HFFc6 (cell line): ENCODE results near the gene CCDC63. TPM values are rescaled to one million over a fixed set of nuclear protein-coding genes. Genes with fewer than 3 reads are reported as not detected.
"Not testable (repeated sequence)": the region's sequence is repeated elsewhere in the genome, so short reads cannot be mapped to it uniquely, and the experiment has no call there.

ENCODE experiments used
- DNase-seq: peaks from one replicate; pipeline ENCODE4 v3.0.0-alpha.2; 2018
- H3K27ac Mint-ChIP-seq: 2 replicates; pipeline ENCODE4 v1.8.0; 2020; ENCODE audit warnings: mild to moderate bottlenecking, mixed read lengths
- H3K27me3 Mint-ChIP-seq: 2 replicates; pipeline ENCODE4 v1.8.0; 2021; ENCODE audit warnings: mild to moderate bottlenecking, moderate library complexity, mixed read lengths; ENCODE audit not compliant: insufficient read depth
- H3K36me3 Mint-ChIP-seq: 2 replicates; pipeline ENCODE4 v1.8.0; 2021; ENCODE audit warnings: low read depth, mixed read lengths
- H3K4me1 Mint-ChIP-seq: 2 replicates; pipeline ENCODE4 v1.8.0; 2020; ENCODE audit warnings: low read depth, mixed read lengths
- H3K4me3 Mint-ChIP-seq: 2 replicates; pipeline ENCODE4 v1.8.0; 2020; ENCODE audit warnings: mild to moderate bottlenecking, moderate library complexity, mixed read lengths
- H3K9me3 Mint-ChIP-seq: 2 replicates; pipeline ENCODE4 v1.8.0; 2020; ENCODE audit warnings: mild to moderate bottlenecking, mixed read lengths
- CTCF ChIP-seq: fragments of 200-600 bp; sonication (generic); IDR thresholded peaks from 2 replicates; pipeline ENCODE4 v1.5.0; 2021; ENCODE audit warnings: antibody characterized with exemption, mild to moderate bottlenecking
- total RNA-seq, 6 experiments: library from RNA; stranded (reverse); fragmentation: NEBNext Ultra II Directional; extraction: Animal tissue kit (Norgen Biotek cat#: 25700); gene quantifications; 2 replicates in 1 of 6; 3 replicates in 5 of 6; pipeline ENCODE4 v1.2.3, GENCODE V29; 2021

The CCDC63 gene
- total RNA-seq, 6 experiments from 2014 or later = not detected

DNA sequence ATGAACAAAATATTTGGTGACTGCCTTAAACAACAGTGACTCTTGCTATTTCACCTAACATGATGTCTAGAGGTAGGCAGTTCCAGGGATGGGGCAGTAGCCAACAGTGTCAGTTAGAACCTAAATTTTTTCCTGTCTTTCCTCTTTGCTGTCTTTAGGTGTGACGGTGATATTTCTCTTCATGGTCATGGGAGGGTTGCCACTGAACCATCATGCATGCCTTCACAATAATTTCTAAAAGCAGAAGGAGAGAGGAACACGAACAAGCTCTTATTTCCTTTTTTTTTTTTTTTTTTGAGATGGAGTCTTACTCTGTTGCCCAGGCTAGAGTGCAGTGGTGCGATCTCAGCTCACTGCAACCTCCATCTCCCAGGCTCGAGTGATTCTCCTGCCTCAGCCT lies 2.4 kb downstream of the CCDC63 start:
- no peak overlapping the region for H3K4me3 Mint-ChIP-seq
- no peak overlapping the region for H3K27ac Mint-ChIP-seq
- H3K36me3 Mint-ChIP-seq = no peaks in the 10 kb centered on the region
- TF ChIP-seq CTCF = no peak
- DNase-seq = no peak
- H3K4me1 Mint-ChIP-seq = 0 out of 2 replicates have a peak, but pooled peaks cover 10% of the 10 kb centered on the region
- peaks cover 48% of the 10 kb centered on the region for H3K27me3 Mint-ChIP-seq
- H3K9me3 Mint-ChIP-seq = no peaks in the 10 kb centered on the region

DNA sequence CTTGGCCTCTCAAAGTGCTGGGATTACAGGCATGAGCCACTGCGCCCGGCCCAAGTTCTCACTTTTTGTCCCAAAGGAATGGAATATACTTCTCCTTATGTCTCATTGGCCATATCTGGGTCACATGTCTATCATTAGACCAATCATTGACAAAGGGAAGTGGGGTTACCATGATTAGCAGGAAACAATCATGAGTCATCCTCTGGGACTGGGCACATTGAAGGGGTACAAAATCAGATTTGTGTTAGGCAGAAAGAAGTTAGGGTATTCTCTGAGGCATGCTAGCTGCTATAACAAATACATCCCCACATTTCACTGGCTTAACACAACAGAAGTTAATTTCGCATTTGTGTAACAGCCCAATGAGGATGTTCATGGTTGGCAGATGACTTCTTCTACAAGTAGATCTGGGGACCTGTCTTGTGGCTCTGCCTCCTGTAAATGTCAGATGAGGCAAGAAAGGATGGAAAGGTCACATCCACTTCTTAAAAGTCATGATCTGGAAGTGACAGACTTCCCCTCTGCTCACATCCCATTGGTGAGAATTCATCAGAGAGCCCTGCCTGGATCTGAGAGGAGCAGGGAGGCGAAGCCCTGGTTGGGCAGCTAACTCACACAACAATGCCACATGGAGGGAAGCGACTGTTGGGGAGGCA lies 3.1 kb downstream of the CCDC63 start:
- Mint-ChIP-seq H3K36me3 (no peaks in the 10 kb centered on the region), H3K27ac (no peak overlapping the region), H3K27me3 (peaks cover 46% of the 10 kb centered on the region), H3K4me3 (no peak overlapping the region), H3K9me3 (no peaks in the 10 kb centered on the region), H3K4me1 (0 out of 2 replicates have a peak, but pooled peaks cover 6% of the 10 kb centered on the region)
- TF ChIP-seq CTCF = no peak
- DNase-seq = no peak

GRCh38 chr12:110850762-110851161 lies 4.0 kb downstream of the CCDC63 start:
- Mint-ChIP-seq H3K4me1 (no peaks in the 10 kb centered on the region), H3K27ac (no peak overlapping the region), H3K27me3 (peaks cover 38% of the 10 kb centered on the region), H3K36me3 (no peaks in the 10 kb centered on the region), H3K9me3 (no peaks in the 10 kb centered on the region), H3K4me3 (no peak overlapping the region)
- no peak for TF ChIP-seq CTCF
- DNase-seq = no peak

DNA sequence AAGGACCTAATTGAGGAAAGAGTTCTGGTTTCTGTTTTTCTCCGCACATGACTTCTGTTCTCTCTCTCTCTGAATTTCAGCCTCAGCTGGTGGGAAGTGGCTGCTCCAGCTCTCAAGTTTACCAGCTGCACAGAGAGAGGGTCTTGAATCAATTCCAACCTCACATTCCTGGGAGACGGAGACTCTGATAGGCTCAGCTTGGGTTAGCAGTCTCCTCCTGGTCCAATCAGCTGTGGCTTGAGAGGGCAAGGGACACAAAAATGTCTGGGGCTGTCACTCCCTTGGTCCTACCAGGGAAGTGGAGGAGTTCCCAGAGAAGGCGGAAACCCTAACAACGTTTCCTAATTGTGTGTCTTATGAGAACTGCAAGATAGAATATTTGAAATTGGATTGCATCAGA lies 7.0 kb downstream of the CCDC63 start:
- no peak for DNase-seq
- Mint-ChIP-seq H3K9me3 (no peaks in the 10 kb centered on the region), H3K27me3 (peaks cover 28% of the 10 kb centered on the region), H3K4me1 (no peaks in the 10 kb centered on the region), H3K4me3 (no peak overlapping the region; the same call in 1 of the 2 replicates), H3K36me3 (no peaks in the 10 kb centered on the region), H3K27ac (no peak overlapping the region)
- TF ChIP-seq CTCF = no peak

- H3K36me3 Mint-ChIP-seq = no peaks in the 10 kb centered on the region
- no peak overlapping the region for H3K27ac Mint-ChIP-seq
- no peaks in the 10 kb centered on the region for H3K4me1 Mint-ChIP-seq
- H3K27me3 Mint-ChIP-seq = peaks cover 21% of the 10 kb centered on the region
- no peak for TF ChIP-seq CTCF
- H3K4me3 Mint-ChIP-seq = no peak overlapping the region
- DNase-seq = no peak
- H3K9me3 Mint-ChIP-seq = no peaks in the 10 kb centered on the region
Observed at GRCh38 chr12:110856542-110856941, 9.8 kb downstream of the CCDC63 start.

- no peaks in the 10 kb centered on the region for H3K4me1 Mint-ChIP-seq
- DNase-seq = no peak
- H3K4me3 Mint-ChIP-seq = no peak overlapping the region
- H3K36me3 Mint-ChIP-seq = no peaks in the 10 kb centered on the region
- no peak for TF ChIP-seq CTCF
- H3K9me3 Mint-ChIP-seq = no peaks in the 10 kb centered on the region
- H3K27ac Mint-ChIP-seq = no peak overlapping the region
- H3K27me3 Mint-ChIP-seq = peaks cover 21% of the 10 kb centered on the region
Observed at GRCh38 chr12:110857528-110857927, 10.7 kb downstream of the CCDC63 start.

DNA sequence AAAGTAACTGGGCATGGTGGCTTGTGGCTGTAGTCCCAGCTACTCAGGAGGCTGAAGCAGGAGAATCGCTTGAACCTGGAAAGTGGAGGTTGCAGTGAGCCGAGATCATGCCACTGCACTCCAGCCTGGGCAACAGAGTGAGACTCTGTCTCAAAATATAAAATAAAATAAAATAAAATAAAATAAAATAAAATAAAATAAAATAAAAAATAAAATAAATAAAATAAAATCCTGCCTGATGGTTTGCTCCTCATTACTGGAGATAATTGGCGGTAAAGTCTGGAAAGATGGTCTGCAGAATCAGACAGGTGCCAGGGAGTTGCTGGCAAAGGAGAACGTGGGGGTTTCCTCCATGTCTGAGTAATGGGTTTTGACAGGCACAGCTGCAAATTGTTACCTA lies 11.2 kb downstream of the CCDC63 start:
- not testable (repeated sequence) for H3K9me3 Mint-ChIP-seq, H3K36me3 Mint-ChIP-seq, DNase-seq, H3K4me1 Mint-ChIP-seq, H3K27ac Mint-ChIP-seq, H3K4me3 Mint-ChIP-seq
- H3K27me3 Mint-ChIP-seq = peaks cover 18% of the 10 kb centered on the region
